H1 (cell line): ENCODE measurements around the gene SBSN.

ENCODE experiments used
- BRCA1 ChIP-seq: IDR thresholded peaks from 2 replicates; pipeline ENCODE4 v1.6.1; 2012; ENCODE audit warnings: low read depth, low read length, improper control_type of control experiment
- CBX8 ChIP-seq: fragments of 300-800, 300-1000 bp; sonication (generic); IDR thresholded peaks from 2 replicates; pipeline ENCODE4 v1.7.1; 2016; ENCODE audit warnings: low read depth, low read length, borderline replicate concordance
- CTCF ChIP-seq, 3 experiments: IDR thresholded peaks; 1 replicate in 2 of 3; 2 replicates in 1 of 3; pipeline versions ENCODE4 v1.5.1 to v1.6.1; 2011; ENCODE audit warnings: low read length in 3 of 3, mild to moderate bottlenecking in 3 of 3, inconsistent platforms in 2 of 3, low read depth in 1 of 3, moderate library complexity in 1 of 3; ENCODE audit not compliant: insufficient read depth in 1 of 3; ENCODE audit errors: control extremely low read depth in 1 of 3
- EP300 ChIP-seq, 2 experiments: IDR thresholded peaks; 1 replicate in 1 of 2; 2 replicates in 1 of 2; pipeline ENCODE4 v1.6.1; 2011 to 2012; ENCODE audit warnings: low read depth in 2 of 2, low read length in 2 of 2, mild to moderate bottlenecking in 2 of 2, borderline replicate concordance in 1 of 2, inconsistent platforms in 1 of 2, moderate library complexity in 1 of 2
- EZH2 ChIP-seq: fragments of 200-600 bp; sonication (generic); IDR thresholded peaks from 2 replicates; pipeline ENCODE4 v1.7.1; 2012; ENCODE audit warnings: low read depth, mild to moderate bottlenecking, moderate library complexity, low read length, inconsistent platforms; ENCODE audit not compliant: severe bottlenecking
- NANOG ChIP-seq: IDR thresholded peaks from 2 replicates; pipeline ENCODE4 v1.6.1; 2011; ENCODE audit warnings: low read length, low read depth, mild to moderate bottlenecking, inconsistent platforms; ENCODE audit not compliant: insufficient read depth, poor library complexity, severe bottlenecking
- POLR2A ChIP-seq, 2 experiments: IDR thresholded peaks; 1 replicate in 1 of 2; 2 replicates in 1 of 2; pipeline ENCODE4 v1.6.1; 2011; ENCODE audit warnings: low read depth in 2 of 2, low read length in 2 of 2, mild to moderate bottlenecking in 2 of 2; ENCODE audit errors: control extremely low read depth in 1 of 2
- RNF2 ChIP-seq: fragments of 200-900, 300-1000 bp; sonication (generic); IDR thresholded peaks from 2 replicates; pipeline ENCODE4 v1.7.1; 2016; ENCODE audit warnings: borderline replicate concordance, low read depth, mild to moderate bottlenecking, antibody characterized with exemption, low read length; ENCODE audit not compliant: poor library complexity, severe bottlenecking; ENCODE audit errors: missing control alignments
- SIN3A ChIP-seq, 2 experiments: IDR thresholded peaks in 1 of 2; conservative IDR thresholded peaks in 1 of 2; 2 replicates each; pipeline ENCODE4 v1.6.1; 2011 to 2012; ENCODE audit warnings: low read length in 2 of 2, improper control_type of control experiment in 1 of 2, low read depth in 1 of 2, mild to moderate bottlenecking in 1 of 2
- SP1 ChIP-seq: IDR thresholded peaks from 2 replicates; pipeline ENCODE4 v1.6.1; 2011; ENCODE audit warnings: low read depth, low read length
- TAF7 ChIP-seq: optimal IDR thresholded peaks from 2 replicates; pipeline ENCODE3; 2011; ENCODE audit warnings: low read depth, mild to moderate bottlenecking, inconsistent platforms, low read length, moderate library complexity, borderline replicate concordance
- ZNF274 ChIP-seq: IDR thresholded peaks from 2 replicates; pipeline ENCODE4 v1.7.0; 2012; ENCODE audit warnings: low read length, borderline replicate concordance; ENCODE audit errors: extremely low read depth
- TF ChIP-seq, protein P1 (sequence below): IDR thresholded peaks from 2 replicates; pipeline ENCODE4 v1.6.1; 2012; ENCODE audit warnings: inconsistent platforms

DNA sequence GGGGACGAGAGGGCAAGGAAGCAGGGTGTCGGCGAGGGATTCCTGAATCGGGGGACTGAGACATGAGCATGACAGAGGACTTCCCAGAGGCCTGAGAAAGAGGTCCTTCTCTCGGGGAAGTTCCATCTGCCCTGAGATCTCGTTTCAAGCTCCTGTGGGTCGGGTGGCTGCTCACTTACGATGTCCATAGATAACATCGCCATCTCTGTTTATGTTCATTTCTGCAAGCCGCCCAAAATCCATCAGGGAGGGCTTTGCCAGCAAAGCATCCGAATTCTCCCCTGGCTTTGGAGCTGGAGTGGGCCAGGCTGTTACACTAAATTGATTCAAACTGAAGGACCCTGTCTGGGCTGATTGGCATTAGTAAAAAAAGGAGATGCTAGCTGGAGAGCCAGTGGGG is 20.6 kb downstream of the SBSN start:
- TF ChIP-seq CBX8 (no peak), ZNF274 (no peak), CTCF (IDR thresholded peaks at IDR 0.05; ENCODE audit: control extremely low read depth in 1 of 3, insufficient read depth in 1 of 3, low read depth in 1 of 3, low read length in 3 of 3) (no peak), SIN3A (conservative IDR thresholded peaks at IDR 0.05 in 1 of 2, IDR thresholded peaks at IDR 0.05 in 1 of 2; ENCODE audit: low read depth in 1 of 2, low read length in 2 of 2) (no peak), BRCA1 (no peak), POLR2A (IDR thresholded peaks at IDR 0.05; ENCODE audit: control extremely low read depth in 1 of 2, low read depth in 2 of 2, low read length in 2 of 2) (peak in 1 of 2 experiments; percentile 34; a peak in 1 of 3 replicates), EP300 (IDR thresholded peaks at IDR 0.05; ENCODE audit: borderline replicate concordance in 1 of 2, low read depth in 2 of 2, low read length in 2 of 2) (no peak), NANOG (no peak), EZH2 (no peak), RNF2 (no peak), TAF7 (no peak), SP1 (no peak)
- TF ChIP-seq, protein P1, sequence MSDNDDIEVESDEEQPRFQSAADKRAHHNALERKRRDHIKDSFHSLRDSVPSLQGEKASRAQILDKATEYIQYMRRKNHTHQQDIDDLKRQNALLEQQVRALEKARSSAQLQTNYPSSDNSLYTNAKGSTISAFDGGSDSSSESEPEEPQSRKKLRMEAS = no peak
